ENCODE results near the gene WWOX.
A peak's percentile ranks its signal among the peaks of the same experiment; 100 is the strongest.

WWOX gene

GRCh38 chr16:78227855-78228254 lies 128.4 kb downstream of the WWOX start:
- DNase-seq (ENCODE audit: low spot score) = no peak

- DNase-seq (ENCODE audit: low spot score) = no peak
These were observed 129.2 kb downstream of the WWOX start for GRCh38 chr16:78228704-78229103.

DNA sequence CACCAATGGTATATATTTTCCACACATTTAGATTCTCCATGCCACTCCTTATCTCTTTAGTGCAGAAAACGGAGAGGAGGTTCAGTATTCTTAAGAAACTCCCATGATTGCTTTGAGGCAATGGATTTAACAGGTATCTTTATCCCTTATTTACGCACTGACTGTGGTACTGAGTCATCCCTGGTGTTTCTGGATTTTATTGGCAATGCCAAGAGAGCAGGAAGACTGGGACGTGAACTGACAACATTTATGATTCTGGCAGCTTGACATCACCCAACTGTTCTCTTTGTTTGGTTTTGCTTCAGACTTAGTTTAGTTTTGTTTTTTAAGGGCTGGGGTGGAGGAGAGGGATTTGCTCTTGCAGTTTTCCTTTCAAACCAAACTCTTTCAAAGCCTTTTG lies 131.4 kb downstream of the WWOX start:
- DNase-seq (ENCODE audit: low spot score) = no peak

GRCh38 chr16:78235168-78235800 lies 135.8 kb downstream of the WWOX start:
- peak; percentile 88 for DNase-seq (ENCODE audit: low spot score)

- DNase-seq (ENCODE audit: low spot score) = no peak
These were observed 136.4 kb downstream of the WWOX start for GRCh38 chr16:78235876-78236275.

DNA sequence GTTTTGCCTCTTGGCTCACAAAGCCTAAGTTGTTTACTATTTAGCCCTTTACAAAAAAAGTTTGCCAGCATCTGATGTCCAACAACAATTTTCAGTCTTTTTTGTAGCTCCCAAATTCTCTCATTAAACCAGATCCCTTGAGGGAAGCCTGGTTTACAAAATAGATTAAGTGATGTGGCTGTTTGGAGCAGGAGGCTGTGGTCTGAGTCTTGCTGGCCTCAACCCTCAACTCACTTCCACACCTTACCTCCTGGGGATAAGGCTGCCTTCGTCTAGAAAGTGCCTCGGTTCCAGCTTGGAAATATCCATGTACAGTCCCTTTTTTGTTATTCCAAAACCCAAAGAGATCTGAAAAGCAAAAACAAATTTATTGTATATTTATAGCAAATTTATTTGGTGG lies 138.4 kb downstream of the WWOX start:
- DNase-seq (ENCODE audit: low spot score) = no peak

GRCh38 chr16:78240459-78241222 lies 141.2 kb downstream of the WWOX start:
- DNase-seq (ENCODE audit: low spot score) = no peak

GRCh38 chr16:78242239-78242630 lies 142.8 kb downstream of the WWOX start:
- DNase-seq (ENCODE audit: low spot score) = no peak

DNA sequence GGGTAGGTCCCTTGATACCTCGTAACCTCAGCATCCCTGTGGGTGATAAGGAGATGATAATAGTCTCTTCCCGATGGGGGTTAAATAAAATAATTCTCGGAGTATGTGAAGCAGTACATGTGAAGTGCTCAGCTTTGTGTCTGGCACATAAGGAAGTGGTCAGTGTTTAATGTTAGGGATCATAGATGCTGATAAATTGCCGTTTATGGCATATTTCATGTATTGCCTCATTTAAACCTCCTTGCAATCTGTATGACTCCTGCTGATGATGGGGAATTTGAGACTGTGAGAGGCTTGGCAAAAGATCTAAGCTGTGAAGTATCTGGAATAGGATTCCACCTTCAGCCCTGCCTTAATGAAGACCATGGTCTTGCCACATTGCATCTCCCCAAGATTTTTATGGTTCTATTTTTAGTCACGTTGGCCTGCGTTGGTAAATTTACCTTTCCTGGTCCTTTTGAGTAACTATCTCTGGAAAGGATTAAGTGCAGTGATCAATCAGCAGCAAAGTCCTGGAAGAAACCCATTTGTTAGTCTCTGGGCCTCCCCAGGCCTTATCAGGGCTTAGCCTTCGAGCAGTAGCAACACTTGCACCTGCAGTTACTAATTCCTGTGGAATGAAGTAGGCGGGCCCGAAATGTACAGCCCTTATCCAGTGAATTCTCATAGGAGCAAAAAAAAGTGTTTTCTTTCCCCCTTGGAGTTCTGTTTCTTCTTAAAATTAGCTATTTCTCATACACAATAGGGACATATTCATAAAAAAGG lies 144.9 kb downstream of the WWOX start:
- no peak for DNase-seq (ENCODE audit: low spot score)

- no peak for DNase-seq (ENCODE audit: low spot score)
These were observed 147.1 kb downstream of the WWOX start for GRCh38 chr16:78246559-78246958.

- no peak for DNase-seq (ENCODE audit: low spot score)
These were observed 149.6 kb downstream of the WWOX start for GRCh38 chr16:78249056-78249455.

- DNase-seq (ENCODE audit: low spot score) = no peak
These were observed 150.4 kb downstream of the WWOX start for GRCh38 chr16:78249832-78250231.

DNA sequence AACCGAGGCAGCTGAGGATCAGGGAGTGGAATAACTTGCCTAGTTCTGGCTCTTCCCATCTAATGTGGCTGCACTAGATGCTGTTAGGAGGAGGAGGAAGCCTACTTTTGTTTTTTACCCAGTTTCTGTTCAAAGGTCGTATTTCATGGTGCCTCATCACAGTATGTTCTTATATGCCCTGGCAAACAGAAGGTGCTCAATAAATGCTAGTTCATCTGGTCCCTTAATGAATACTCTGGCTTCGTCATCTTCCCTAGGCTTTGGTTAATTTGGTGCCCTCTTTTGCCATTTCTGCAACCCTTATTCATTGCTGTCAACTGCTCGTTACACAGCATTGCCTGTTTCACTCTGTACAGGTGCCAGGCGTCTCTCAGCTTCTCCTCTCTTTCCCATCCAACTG lies 151.7 kb downstream of the WWOX start:
- no peak for DNase-seq (ENCODE audit: low spot score)

DNA sequence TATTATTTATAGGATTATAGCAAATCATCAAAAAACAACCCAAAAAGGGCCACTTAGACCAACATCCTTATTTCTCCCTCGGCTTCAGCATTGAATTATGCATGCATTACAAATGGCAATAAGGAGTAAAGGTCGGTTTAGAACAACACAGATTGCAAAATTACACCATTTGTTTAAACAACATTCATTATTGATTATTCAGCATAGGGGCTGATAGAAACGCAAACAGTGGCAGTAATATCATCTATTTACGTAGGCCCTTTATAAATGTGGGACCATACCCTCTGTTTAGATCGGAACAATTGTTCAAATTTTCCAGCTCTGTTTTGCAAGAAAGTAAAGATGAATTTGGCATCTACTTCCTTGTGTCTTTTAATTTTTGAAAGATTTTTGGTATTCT lies 153.3 kb downstream of the WWOX start:
- DNase-seq (ENCODE audit: low spot score) = no peak

- no peak for DNase-seq (ENCODE audit: low spot score)
These were observed 155.4 kb downstream of the WWOX start for GRCh38 chr16:78254841-78255240.

- DNase-seq (ENCODE audit: low spot score) = no peak
These were observed 157.4 kb downstream of the WWOX start for GRCh38 chr16:78256686-78257375.

DNA sequence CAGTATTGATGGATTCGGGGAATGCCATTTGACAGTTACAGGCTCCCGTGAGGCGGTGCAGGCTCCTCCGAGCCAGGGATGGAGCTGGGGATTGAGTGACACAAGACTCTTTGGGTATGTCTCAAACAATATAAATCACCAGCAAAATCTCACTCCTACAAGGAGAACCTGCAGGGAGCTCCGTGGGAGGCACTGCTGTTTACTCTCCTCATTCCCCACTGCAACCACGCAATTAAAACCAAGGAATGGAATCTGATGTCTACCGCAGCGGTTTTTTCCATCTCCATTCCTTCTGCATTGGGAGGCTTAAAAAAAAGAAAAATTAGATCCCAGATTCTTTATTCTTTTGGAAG lies 157.9 kb downstream of the WWOX start:
- no peak for DNase-seq (ENCODE audit: low spot score)

- no peak for DNase-seq (ENCODE audit: low spot score)
These were observed 159.1 kb downstream of the WWOX start for GRCh38 chr16:78258375-78259065.

DNA sequence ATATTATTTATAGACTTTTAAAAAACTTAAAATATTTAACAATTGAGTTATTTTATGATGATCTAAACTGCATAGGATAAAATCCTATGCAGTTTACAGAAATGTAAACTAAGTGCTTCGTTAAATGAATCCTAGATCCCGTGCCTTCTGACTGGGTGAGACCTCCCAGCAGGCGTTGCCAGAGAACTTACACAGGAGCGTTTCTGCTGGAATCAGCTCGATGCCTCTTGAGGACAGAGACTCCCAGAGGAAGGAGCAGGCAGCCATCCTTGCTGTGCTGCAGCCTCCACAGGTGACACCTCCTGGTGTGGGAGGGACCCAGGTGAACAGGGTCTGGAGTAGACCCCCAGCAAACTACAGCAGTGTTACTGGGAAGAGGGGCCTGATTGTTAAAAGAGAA lies 160.4 kb downstream of the WWOX start:
- no peak for DNase-seq (ENCODE audit: low spot score)

DNA sequence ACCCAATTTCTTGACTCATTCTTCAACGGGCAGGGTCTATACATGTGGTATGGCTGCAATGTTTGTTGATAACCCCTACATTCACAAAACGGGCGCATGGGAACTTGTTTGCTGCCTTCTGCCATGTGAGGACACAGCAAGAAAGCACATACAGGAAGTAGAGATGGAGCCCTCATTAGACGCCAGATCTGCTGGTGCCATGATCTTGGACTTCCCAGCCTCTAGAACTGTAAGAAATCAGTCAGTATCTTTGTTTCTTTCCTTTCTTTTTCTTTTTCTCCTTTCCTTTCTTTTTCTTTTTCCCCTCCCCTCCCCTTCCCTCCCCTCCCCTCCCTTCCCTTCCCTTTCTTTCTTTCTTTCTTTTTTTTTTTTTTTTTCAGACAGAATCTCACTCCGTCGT lies 165.2 kb downstream of the WWOX start:
- DNase-seq (ENCODE audit: low spot score) = no peak

GRCh38 chr16:78269256-78269655 lies 169.8 kb downstream of the WWOX start:
- no peak for DNase-seq (ENCODE audit: low spot score)

GRCh38 chr16:78271981-78272380 lies 172.5 kb downstream of the WWOX start:
- no peak for DNase-seq (ENCODE audit: low spot score)

All from AG08395 (cell line).